GM12878 (cell line): ENCODE results near the gene ZNF462. TPM values are rescaled to one million over a fixed set of nuclear protein-coding genes. Genes with fewer than 3 reads are reported as not detected.
A peak's percentile ranks its signal among the peaks of the same experiment; 100 is the strongest.

ENCODE experiments used
- ATAC-seq: fragments of 200-7000 bp; cut with Tn5 transposase; 3 replicates; pipeline ENCODE4 v1.9.1; 2020; ENCODE audit warnings: mild to moderate bottlenecking, moderate library complexity
- BruUV-seq: library from RNA; stranded (reverse); fragments of 400-500 nt; replicated peaks from 2 replicates; lab custom pipeline; 2021; lab: Mats Ljungman, UMichigan
- CTCF ChIA-PET: fragments of 300-600 bp; sonication (Branson Sonifier 250); formaldehyde crosslinking; extraction: SDS; loops from one replicate; lab custom pipeline; 2021; ENCODE audit warnings: inconsistent platforms; lab: Yijun Ruan, JAX
- POLR2A ChIA-PET: fragments of 350-600 bp; formaldehyde crosslinking; extraction: SDS; loops from one replicate; lab custom pipeline; 2021; ENCODE audit warnings: inconsistent platforms; lab: Charles Lee
- RAD21 ChIA-PET: fragments of 300-600 bp; sonication (Branson Sonifier 250); formaldehyde crosslinking; loops from one replicate; lab custom pipeline; 2023; ENCODE audit warnings: antibody characterized with exemption; ENCODE audit not compliant: unreplicated experiment; lab: Charles Lee
- SMC1A ChIA-PET: fragments of 300-600 bp; sonication (Branson Sonifier 250); formaldehyde crosslinking; loops from one replicate; lab custom pipeline; 2023; ENCODE audit not compliant: unreplicated experiment, uncharacterized antibody; lab: Charles Lee
- DNase-seq: peaks from one replicate; pipeline ENCODE4 v3.0.0-alpha.2; 2011; ENCODE audit warnings: low read depth, low spot score
- FAIRE-seq: peaks from 3 replicates; lab custom pipeline; 2011; peaks lifted over from hg19 to GRCh38; lab: Jason Lieb, UNC
- H2AFZ ChIP-seq: 2 replicates; pipeline ENCODE4 v1.6.0; 2011; ENCODE audit warnings: low read depth, low read length, control low read depth; ENCODE audit not compliant: control insufficient read depth
- H3K27ac ChIP-seq: 2 replicates; pipeline ENCODE4 v1.5.1; 2011; ENCODE audit warnings: control low read depth; ENCODE audit not compliant: control insufficient read depth, insufficient read depth
- H3K27me3 ChIP-seq, 2 experiments: replicated peaks in 1 of 2; 2 replicates each; pipeline versions ENCODE4 v1.6.0 to v1.6.1; 2011; ENCODE audit warnings: low read length in 1 of 2; ENCODE audit not compliant: control insufficient read depth in 2 of 2, insufficient read depth in 2 of 2
- H3K36me3 ChIP-seq, 2 experiments: 2 replicates each; pipeline ENCODE4 v1.5.1; 2011; ENCODE audit warnings: low read length in 1 of 2; ENCODE audit not compliant: control insufficient read depth in 2 of 2, insufficient read depth in 2 of 2
- H3K4me1 ChIP-seq: 2 replicates; pipeline ENCODE4 v1.6.1; 2011; ENCODE audit warnings: mild to moderate bottlenecking, low read length, moderate library complexity, mixed read lengths; ENCODE audit not compliant: control insufficient read depth, insufficient read depth
- H3K4me2 ChIP-seq: 2 replicates; pipeline ENCODE4 v1.6.0; 2011; ENCODE audit warnings: control low read depth; ENCODE audit not compliant: control insufficient read depth, insufficient read depth
- H3K4me3 ChIP-seq: fragments of 200-600 bp; sonication (generic); 2 replicates; pipeline ENCODE4 v1.5.1; 2016
- H3K79me2 ChIP-seq: 2 replicates; pipeline ENCODE4 v1.6.0; 2011; ENCODE audit warnings: low read length; ENCODE audit not compliant: control insufficient read depth, insufficient read depth
- H3K9ac ChIP-seq: 2 replicates; pipeline ENCODE4 v1.8.0; 2011; ENCODE audit warnings: low read length, control low read depth, mixed read lengths; ENCODE audit not compliant: control insufficient read depth, insufficient read depth
- H3K9me3 ChIP-seq: replicated peaks from 3 replicates; pipeline ENCODE4 v1.5.1; 2011; ENCODE audit warnings: mild to moderate bottlenecking, low read length; ENCODE audit not compliant: control insufficient read depth, insufficient read depth
- H4K20me1 ChIP-seq: 2 replicates; pipeline ENCODE4 v1.6.0; 2011; ENCODE audit not compliant: control insufficient read depth, insufficient read depth
- BHLHE40 ChIP-seq, 2 experiments: fragments of 450-650 bp in 1 of 2; IDR thresholded peaks; 2 replicates each; pipeline ENCODE4 v1.6.1; 2011 to 2017; ENCODE audit warnings: low read depth in 2 of 2, borderline replicate concordance in 1 of 2, improper control_type of control experiment in 1 of 2, low read length in 1 of 2, mild to moderate bottlenecking in 1 of 2
- PML ChIP-seq: IDR thresholded peaks from 2 replicates; pipeline ENCODE4 v1.6.1; 2012; ENCODE audit warnings: low read length, inconsistent platforms
- SPI1 ChIP-seq: IDR thresholded peaks from 2 replicates; pipeline ENCODE4 v1.6.1; 2011; ENCODE audit warnings: low read depth, mild to moderate bottlenecking, low read length, moderate library complexity, borderline replicate concordance; ENCODE audit not compliant: insufficient read depth
- WGBS: methylation state at CpG from one replicate; pipeline ENCODE4 v1.1.6; 2016; ENCODE audit warnings: low lambda C conversion rate; ENCODE audit not compliant: insufficient replicate concordance, insufficient coverage; ENCODE audit errors: missing lambda C conversion rate; 5-methylcytosine and 5-hydroxymethylcytosine counted together
- in situ Hi-C: fragments of 300-500 bp; cut with MboI; formaldehyde crosslinking; loops from 9 replicates; pipeline ENCODE4 v1.14.3; 2018; ENCODE audit warnings: mixed read lengths
- intact Hi-C: fragments of 100-400 bp; cut with micrococcal nuclease; formaldehyde crosslinking; loops from one replicate; pipeline ENCODE4 v1.14.2; 2022; ENCODE audit not compliant: unreplicated experiment
- polyA plus RNA-seq, 11 experiments: library from polyadenylated mRNA; depleted of rRNA in 4 of 11; unstranded in 6 of 11; stranded (reverse) in 5 of 11; fragments of >200 nt; fragmentation: Nextera tagmentation in 4 of 11; fragmentation: Illumina TruSeq in 1 of 11; extraction: Ambion mirVana in 4 of 11; extraction: Trizol in 1 of 11; gene quantifications; 1 replicate in 1 of 11; 2 replicates in 10 of 11; pipeline versions ENCODE4 v1.2.1 to v1.2.3, GENCODE V29; 2011 to 2016; ENCODE audit warnings: inconsistent platforms in 2 of 11, missing spikeins in 2 of 11, low read depth in 1 of 11
- small RNA-seq: library from RNA; depleted of rRNA; stranded (forward); fragments of <200 nt; gene quantifications from one replicate; pipeline ENCODE3, GENCODE V24; 2014
- total RNA-seq, 4 experiments: library from RNA; depleted of rRNA in 3 of 4; stranded (reverse); fragments of >200 nt in 3 of 4; fragmentation: Illumina TruSeq in 1 of 4; extraction: Trizol in 1 of 4; gene quantifications; 2 replicates each; pipeline versions ENCODE4 v1.2.1 to v1.2.3, GENCODE V29; 2013 to 2021
- TF ChIP-seq, protein P1 (sequence below): fragments of 150-350 bp; IDR thresholded peaks from 2 replicates; pipeline ENCODE4 v1.6.1; 2014; ENCODE audit warnings: mild to moderate bottlenecking, low read depth, low read length

Gene ZNF462
- total and polyA plus RNA-seq, 10 of the 15 experiments (the other 5 are each of a cell fraction or from before 2014, with no cell fraction given) = 0.27 to 13.7 (median 0.55) TPM

GRCh38 chr9:107060062-107060461 lies 197.1 kb downstream of the ZNF462 start:
- POLR2A ChIA-PET = interaction anchor here (0.6 kb wide), 1 partner anchor 39 kb away, joined by 3 read pairs; no protein-coding TSS in a partner anchor
- no peaks in the 10 kb centered on the region for H3K36me3 ChIP-seq
- no peaks in the 10 kb centered on the region for H4K20me1 ChIP-seq
- intact Hi-C loops = no loop called here
- no peak overlapping the region for H2AFZ ChIP-seq
- H3K27ac ChIP-seq = no peak overlapping the region
- no peak overlapping the region for H3K4me3 ChIP-seq
- in situ Hi-C loops = no loop called here
- no peaks in the 10 kb centered on the region for H3K9me3 ChIP-seq
- no peaks in the 10 kb centered on the region for H3K79me2 ChIP-seq
- DNase-seq (no peak), FAIRE-seq (no peak)
- H3K4me1 ChIP-seq = no peaks in the 10 kb centered on the region
- H3K9ac ChIP-seq = no peak overlapping the region
- no peak for TF ChIP-seq PML
- no peak for TF ChIP-seq BHLHE40 (IDR thresholded peaks at IDR 0.05; ENCODE audit: borderline replicate concordance in 1 of 2, low read depth in 2 of 2, low read length in 1 of 2)
- peak; percentile 67; the same call in 1 of the 2 replicates for TF ChIP-seq SPI1
- TF ChIP-seq, protein P1, sequence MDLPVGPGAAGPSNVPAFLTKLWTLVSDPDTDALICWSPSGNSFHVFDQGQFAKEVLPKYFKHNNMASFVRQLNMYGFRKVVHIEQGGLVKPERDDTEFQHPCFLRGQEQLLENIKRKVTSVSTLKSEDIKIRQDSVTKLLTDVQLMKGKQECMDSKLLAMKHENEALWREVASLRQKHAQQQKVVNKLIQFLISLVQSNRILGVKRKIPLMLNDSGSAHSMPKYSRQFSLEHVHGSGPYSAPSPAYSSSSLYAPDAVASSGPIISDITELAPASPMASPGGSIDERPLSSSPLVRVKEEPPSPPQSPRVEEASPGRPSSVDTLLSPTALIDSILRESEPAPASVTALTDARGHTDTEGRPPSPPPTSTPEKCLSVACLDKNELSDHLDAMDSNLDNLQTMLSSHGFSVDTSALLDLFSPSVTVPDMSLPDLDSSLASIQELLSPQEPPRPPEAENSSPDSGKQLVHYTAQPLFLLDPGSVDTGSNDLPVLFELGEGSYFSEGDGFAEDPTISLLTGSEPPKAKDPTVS = no peak
- TF ChIP-seq, all 136 proteins: peak for 1
- RAD21 ChIA-PET = no interaction called here
- H3K4me2 ChIP-seq = no peak overlapping the region
- no peak for ATAC-seq
- BruUV-seq = no TSS peak
- CTCF ChIA-PET = interaction anchor here (1.3 to 1.5 kb wide), 2 partner anchors 16 to 99 kb away, joined by 3 read pairs; no protein-coding TSS in a partner anchor
- no peaks in the 10 kb centered on the region for H3K27me3 ChIP-seq
- SMC1A ChIA-PET = interaction anchor here (1.4 kb wide), 1 partner anchor 11 kb away, joined by 7 read pairs; no protein-coding TSS in a partner anchor
- WGBS = 0% methylated on average over 2 of the region's 2 CpGs

Small RNA genes within 50 kb of the gene (small RNA-seq; reads per million reads assigned to genes)
- not detected for gene RNA5SP292
